GM23338 (cell line): ENCODE data around the gene PKHD1. TPM values are rescaled to one million over a fixed set of nuclear protein-coding genes. Genes with fewer than 3 reads are reported as not detected.

Experiments used
- ATAC-seq: fragments of 200-7000 bp; cut with Tn5 transposase; 3 replicates; pipeline ENCODE4 v1.9.1; 2020
- DNase-seq: peaks from one replicate; pipeline ENCODE4 v3.0.0-alpha.2; 2015; ENCODE audit warnings: low spot score
- H2AFZ ChIP-seq: fragments of 200-600 bp; sonication (generic); 2 replicates; pipeline ENCODE4 v1.8.0; 2016; ENCODE audit warnings: antibody characterized with exemption, mild to moderate bottlenecking, moderate library complexity
- H3F3A ChIP-seq: fragments of 200-600 bp; sonication (generic); replicated peaks from 2 replicates; pipeline ENCODE4 v1.8.0; 2017; ENCODE audit warnings: antibody characterized with exemption, mixed run types, low read depth
- H3K27ac ChIP-seq: fragments of 200-600 bp; sonication (generic); 2 replicates; pipeline ENCODE4 v1.6.1; 2016; ENCODE audit warnings: low read depth
- H3K27me3 ChIP-seq: fragments of 200-600 bp; sonication (generic); 2 replicates; pipeline ENCODE4 v1.8.0; 2016; ENCODE audit warnings: mild to moderate bottlenecking, mixed run types, moderate library complexity; ENCODE audit not compliant: insufficient read depth
- H3K36me3 ChIP-seq: fragments of 200-600 bp; sonication (generic); 2 replicates; pipeline ENCODE4 v1.8.0; 2016; ENCODE audit warnings: mild to moderate bottlenecking; ENCODE audit not compliant: insufficient read depth
- H3K4me1 ChIP-seq: fragments of 200-600 bp; sonication (generic); 2 replicates; pipeline ENCODE4 v1.8.0; 2016; ENCODE audit warnings: mild to moderate bottlenecking, moderate library complexity; ENCODE audit not compliant: insufficient read depth
- H3K4me2 ChIP-seq: fragments of 200-600 bp; sonication (generic); 2 replicates; pipeline ENCODE4 v1.7.1; 2017; ENCODE audit warnings: mixed run types
- H3K4me3 ChIP-seq: fragments of 200-600 bp; sonication (generic); 2 replicates; pipeline ENCODE4 v1.6.1; 2016; ENCODE audit warnings: mixed run types
- H3K79me2 ChIP-seq: fragments of 200-600 bp; sonication (generic); replicated peaks from 2 replicates; pipeline ENCODE4 v1.8.0; 2017; ENCODE audit warnings: mild to moderate bottlenecking; ENCODE audit not compliant: insufficient read depth
- H3K9me2 ChIP-seq: fragments of 200-600 bp; sonication (generic); 2 replicates; pipeline ENCODE4 v1.8.0; 2017; ENCODE audit not compliant: insufficient read depth
- H4K20me1 ChIP-seq: fragments of 200-600 bp; sonication (generic); replicated peaks from 2 replicates; pipeline ENCODE4 v1.8.0; 2017; ENCODE audit warnings: mild to moderate bottlenecking; ENCODE audit not compliant: insufficient read depth
- H3K27ac Mint-ChIP-seq: 2 replicates; pipeline ENCODE4 v1.8.0; 2020; ENCODE audit warnings: inconsistent platforms, mild to moderate bottlenecking, moderate library complexity, mixed read lengths
- H3K27me3 Mint-ChIP-seq: 3 replicates; pipeline ENCODE4 v1.8.0; 2022; ENCODE audit warnings: low read depth, mild to moderate bottlenecking, moderate library complexity, mixed read lengths, inconsistent platforms; ENCODE audit not compliant: insufficient read depth, poor library complexity
- H3K36me3 Mint-ChIP-seq: 3 replicates; pipeline ENCODE4 v1.8.0; 2021; ENCODE audit warnings: low read depth, mild to moderate bottlenecking, inconsistent platforms, moderate library complexity, mixed read lengths
- H3K4me1 Mint-ChIP-seq: 3 replicates; pipeline ENCODE4 v1.8.0; 2020; ENCODE audit warnings: mild to moderate bottlenecking, inconsistent platforms, mixed read lengths
- H3K4me3 Mint-ChIP-seq: 3 replicates; pipeline ENCODE4 v1.8.0; 2021; ENCODE audit warnings: moderate library complexity, mild to moderate bottlenecking, inconsistent platforms, mixed read lengths
- H3K9me3 Mint-ChIP-seq: 3 replicates; pipeline ENCODE4 v1.8.0; 2020; ENCODE audit warnings: moderate library complexity, mild to moderate bottlenecking, inconsistent platforms, mixed read lengths
- CREB1 ChIP-seq: fragments of 250-450 bp; sonication (Bioruptor Pico); IDR thresholded peaks from 2 replicates; pipeline ENCODE4 v1.5.0; 2020; ENCODE audit warnings: low read depth, mild to moderate bottlenecking, moderate library complexity
- NANOG ChIP-seq: IDR thresholded peaks from 2 replicates; pipeline ENCODE4 v1.6.1; 2016; ENCODE audit warnings: antibody characterized with exemption, borderline replicate concordance
- ZNF114 ChIP-seq: fragments of 250-450 bp; sonication (Bioruptor Pico); IDR thresholded peaks from 2 replicates; pipeline ENCODE4 v1.5.0; 2020; ENCODE audit warnings: mild to moderate bottlenecking, moderate library complexity
- polyA plus RNA-seq: library from polyadenylated mRNA; unstranded; fragments of >200 nt; fragmentation: Nextera tagmentation; extraction: Ambion mirVana; gene quantifications from 2 replicates; pipeline ENCODE4 v1.2.1, GENCODE V29; 2016
- total RNA-seq: library from RNA; depleted of rRNA; stranded (reverse); fragments of >200 nt; shearing (Covaris generic); gene quantifications from 2 replicates; pipeline ENCODE4 v1.2.3, GENCODE V29; 2014
- TF ChIP-seq, protein P1 (sequence below): fragments of 250-450 bp; sonication (Bioruptor Pico); IDR thresholded peaks from 2 replicates; pipeline ENCODE4 v1.5.0; 2020; ENCODE audit warnings: mild to moderate bottlenecking, moderate library complexity
- TF ChIP-seq, protein P2 (sequence below): IDR thresholded peaks from 2 replicates; pipeline ENCODE4 v1.6.1; 2016; ENCODE audit warnings: antibody characterized with exemption
- TF ChIP-seq, protein P3 (sequence below): IDR thresholded peaks from one replicate; pipeline ENCODE4 v1.6.1; 2018; ENCODE audit warnings: antibody characterized with exemption; ENCODE audit not compliant: unreplicated experiment

PKHD1 gene
- total and polyA plus RNA-seq, 2 experiments from 2014 or later = 0.03 to 0.07 TPM

DNA sequence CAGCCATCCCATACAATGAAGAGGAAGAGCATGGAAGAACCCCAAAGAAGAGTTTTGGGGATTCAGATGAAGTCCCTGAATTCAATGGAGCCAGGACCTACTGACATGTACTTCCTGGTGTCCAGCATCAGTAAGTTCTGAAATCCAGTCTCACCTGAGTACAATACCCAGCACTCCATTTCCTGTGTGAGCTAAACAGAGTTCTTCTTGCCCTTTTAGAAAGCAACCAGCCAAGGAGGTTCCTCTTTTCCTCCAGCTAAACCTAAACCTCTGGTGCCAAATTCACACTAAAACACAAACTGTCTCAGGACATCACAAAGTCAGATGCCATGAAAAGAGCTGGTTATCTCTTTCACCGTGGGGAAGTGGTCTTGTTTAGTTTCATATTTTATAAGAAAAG is 71.5 kb downstream of the PKHD1 start (continued):
- TF ChIP-seq, protein P1, sequence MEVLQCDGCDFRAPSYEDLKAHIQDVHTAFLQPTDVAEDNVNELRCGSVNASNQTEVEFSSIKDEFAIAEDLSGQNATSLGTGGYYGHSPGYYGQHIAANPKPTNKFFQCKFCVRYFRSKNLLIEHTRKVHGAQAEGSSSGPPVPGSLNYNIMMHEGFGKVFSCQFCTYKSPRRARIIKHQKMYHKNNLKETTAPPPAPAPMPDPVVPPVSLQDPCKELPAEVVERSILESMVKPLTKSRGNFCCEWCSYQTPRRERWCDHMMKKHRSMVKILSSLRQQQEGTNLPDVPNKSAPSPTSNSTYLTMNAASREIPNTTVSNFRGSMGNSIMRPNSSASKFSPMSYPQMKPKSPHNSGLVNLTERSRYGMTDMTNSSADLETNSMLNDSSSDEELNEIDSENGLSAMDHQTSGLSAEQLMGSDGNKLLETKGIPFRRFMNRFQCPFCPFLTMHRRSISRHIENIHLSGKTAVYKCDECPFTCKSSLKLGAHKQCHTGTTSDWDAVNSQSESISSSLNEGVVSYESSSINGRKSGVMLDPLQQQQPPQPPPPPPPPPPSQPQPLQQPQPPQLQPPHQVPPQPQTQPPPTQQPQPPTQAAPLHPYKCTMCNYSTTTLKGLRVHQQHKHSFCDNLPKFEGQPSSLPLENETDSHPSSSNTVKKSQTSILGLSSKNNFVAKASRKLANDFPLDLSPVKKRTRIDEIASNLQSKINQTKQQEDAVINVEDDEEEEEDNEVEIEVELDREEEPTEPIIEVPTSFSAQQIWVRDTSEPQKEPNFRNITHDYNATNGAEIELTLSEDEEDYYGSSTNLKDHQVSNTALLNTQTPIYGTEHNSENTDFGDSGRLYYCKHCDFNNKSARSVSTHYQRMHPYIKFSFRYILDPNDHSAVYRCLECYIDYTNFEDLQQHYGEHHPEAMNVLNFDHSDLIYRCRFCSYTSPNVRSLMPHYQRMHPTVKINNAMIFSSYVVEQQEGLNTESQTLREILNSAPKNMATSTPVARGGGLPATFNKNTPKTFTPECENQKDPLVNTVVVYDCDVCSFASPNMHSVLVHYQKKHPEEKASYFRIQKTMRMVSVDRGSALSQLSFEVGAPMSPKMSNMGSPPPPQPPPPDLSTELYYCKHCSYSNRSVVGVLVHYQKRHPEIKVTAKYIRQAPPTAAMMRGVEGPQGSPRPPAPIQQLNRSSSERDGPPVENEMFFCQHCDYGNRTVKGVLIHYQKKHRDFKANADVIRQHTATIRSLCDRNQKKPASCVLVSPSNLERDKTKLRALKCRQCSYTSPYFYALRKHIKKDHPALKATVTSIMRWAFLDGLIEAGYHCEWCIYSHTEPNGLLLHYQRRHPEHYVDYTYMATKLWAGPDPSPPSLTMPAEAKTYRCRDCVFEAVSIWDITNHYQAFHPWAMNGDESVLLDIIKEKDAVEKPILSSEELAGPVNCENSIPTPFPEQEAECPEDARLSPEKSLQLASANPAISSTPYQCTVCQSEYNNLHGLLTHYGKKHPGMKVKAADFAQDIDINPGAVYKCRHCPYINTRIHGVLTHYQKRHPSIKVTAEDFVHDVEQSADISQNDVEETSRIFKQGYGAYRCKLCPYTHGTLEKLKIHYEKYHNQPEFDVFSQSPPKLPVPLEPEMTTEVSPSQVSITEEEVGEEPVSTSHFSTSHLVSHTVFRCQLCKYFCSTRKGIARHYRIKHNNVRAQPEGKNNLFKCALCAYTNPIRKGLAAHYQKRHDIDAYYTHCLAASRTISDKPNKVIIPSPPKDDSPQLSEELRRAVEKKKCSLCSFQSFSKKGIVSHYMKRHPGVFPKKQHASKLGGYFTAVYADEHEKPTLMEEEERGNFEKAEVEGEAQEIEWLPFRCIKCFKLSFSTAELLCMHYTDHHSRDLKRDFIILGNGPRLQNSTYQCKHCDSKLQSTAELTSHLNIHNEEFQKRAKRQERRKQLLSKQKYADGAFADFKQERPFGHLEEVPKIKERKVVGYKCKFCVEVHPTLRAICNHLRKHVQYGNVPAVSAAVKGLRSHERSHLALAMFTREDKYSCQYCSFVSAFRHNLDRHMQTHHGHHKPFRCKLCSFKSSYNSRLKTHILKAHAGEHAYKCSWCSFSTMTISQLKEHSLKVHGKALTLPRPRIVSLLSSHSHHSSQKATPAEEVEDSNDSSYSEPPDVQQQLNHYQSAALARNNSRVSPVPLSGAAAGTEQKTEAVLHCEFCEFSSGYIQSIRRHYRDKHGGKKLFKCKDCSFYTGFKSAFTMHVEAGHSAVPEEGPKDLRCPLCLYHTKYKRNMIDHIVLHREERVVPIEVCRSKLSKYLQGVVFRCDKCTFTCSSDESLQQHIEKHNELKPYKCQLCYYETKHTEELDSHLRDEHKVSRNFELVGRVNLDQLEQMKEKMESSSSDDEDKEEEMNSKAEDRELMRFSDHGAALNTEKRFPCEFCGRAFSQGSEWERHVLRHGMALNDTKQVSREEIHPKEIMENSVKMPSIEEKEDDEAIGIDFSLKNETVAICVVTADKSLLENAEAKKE (CRISPR knock-in tag) = no peak
- TF ChIP-seq, protein P2, sequence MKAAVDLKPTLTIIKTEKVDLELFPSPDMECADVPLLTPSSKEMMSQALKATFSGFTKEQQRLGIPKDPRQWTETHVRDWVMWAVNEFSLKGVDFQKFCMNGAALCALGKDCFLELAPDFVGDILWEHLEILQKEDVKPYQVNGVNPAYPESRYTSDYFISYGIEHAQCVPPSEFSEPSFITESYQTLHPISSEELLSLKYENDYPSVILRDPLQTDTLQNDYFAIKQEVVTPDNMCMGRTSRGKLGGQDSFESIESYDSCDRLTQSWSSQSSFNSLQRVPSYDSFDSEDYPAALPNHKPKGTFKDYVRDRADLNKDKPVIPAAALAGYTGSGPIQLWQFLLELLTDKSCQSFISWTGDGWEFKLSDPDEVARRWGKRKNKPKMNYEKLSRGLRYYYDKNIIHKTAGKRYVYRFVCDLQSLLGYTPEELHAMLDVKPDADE = no peak

DNA sequence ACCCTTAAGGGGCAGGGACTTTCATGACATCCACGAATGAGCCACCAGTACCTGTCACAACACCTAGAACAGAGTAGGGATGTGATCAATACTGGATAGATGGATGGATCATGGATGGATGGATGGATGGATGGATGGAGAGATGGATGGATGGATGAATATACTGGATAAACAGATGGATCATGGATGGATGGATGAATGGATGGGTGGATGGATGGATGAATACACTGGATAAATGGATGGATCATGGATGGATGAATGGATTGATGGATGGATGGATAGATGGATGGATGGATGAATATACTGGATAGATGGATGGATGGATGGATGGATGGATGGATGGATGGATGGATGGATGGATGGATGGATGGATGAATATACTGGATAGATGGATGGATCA is 73.0 kb downstream of the PKHD1 start:
- Mint-ChIP-seq H3K27me3 (peaks cover 3% of the 10 kb centered on the region), H3K4me3 (no peak overlapping the region), H3K9me3 (no peaks in the 10 kb centered on the region), H3K27ac (no peak overlapping the region), H3K36me3 (no peaks in the 10 kb centered on the region), H3K4me1 (peaks cover 15% of the 10 kb centered on the region)
- no peaks in the 10 kb centered on the region for H3K79me2 ChIP-seq
- no peak overlapping the region for H3K27ac ChIP-seq
- H3K4me2 ChIP-seq = no peak overlapping the region
- H2AFZ ChIP-seq = no peak overlapping the region
- ATAC-seq (no peak), DNase-seq (no peak)
- no peaks in the 10 kb centered on the region for H3F3A ChIP-seq
- no peaks in the 10 kb centered on the region for H3K36me3 ChIP-seq
- H3K9me2 ChIP-seq = peaks cover 4% of the 10 kb centered on the region; the same call in 1 of the 2 replicates
- peaks cover 15% of the 10 kb centered on the region for H3K4me1 ChIP-seq
- H3K27me3 ChIP-seq = no peaks in the 10 kb centered on the region
- H3K4me3 ChIP-seq = no peak overlapping the region
- H4K20me1 ChIP-seq = no peaks in the 10 kb centered on the region
- TF ChIP-seq, protein P3, sequence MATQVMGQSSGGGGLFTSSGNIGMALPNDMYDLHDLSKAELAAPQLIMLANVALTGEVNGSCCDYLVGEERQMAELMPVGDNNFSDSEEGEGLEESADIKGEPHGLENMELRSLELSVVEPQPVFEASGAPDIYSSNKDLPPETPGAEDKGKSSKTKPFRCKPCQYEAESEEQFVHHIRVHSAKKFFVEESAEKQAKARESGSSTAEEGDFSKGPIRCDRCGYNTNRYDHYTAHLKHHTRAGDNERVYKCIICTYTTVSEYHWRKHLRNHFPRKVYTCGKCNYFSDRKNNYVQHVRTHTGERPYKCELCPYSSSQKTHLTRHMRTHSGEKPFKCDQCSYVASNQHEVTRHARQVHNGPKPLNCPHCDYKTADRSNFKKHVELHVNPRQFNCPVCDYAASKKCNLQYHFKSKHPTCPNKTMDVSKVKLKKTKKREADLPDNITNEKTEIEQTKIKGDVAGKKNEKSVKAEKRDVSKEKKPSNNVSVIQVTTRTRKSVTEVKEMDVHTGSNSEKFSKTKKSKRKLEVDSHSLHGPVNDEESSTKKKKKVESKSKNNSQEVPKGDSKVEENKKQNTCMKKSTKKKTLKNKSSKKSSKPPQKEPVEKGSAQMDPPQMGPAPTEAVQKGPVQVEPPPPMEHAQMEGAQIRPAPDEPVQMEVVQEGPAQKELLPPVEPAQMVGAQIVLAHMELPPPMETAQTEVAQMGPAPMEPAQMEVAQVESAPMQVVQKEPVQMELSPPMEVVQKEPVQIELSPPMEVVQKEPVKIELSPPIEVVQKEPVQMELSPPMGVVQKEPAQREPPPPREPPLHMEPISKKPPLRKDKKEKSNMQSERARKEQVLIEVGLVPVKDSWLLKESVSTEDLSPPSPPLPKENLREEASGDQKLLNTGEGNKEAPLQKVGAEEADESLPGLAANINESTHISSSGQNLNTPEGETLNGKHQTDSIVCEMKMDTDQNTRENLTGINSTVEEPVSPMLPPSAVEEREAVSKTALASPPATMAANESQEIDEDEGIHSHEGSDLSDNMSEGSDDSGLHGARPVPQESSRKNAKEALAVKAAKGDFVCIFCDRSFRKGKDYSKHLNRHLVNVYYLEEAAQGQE = no peak
- TF ChIP-seq, protein P2 = no peak
- TF ChIP-seq ZNF114 (no peak), CREB1 (CRISPR knock-in tag) (no peak), NANOG (no peak)
